ENCODE measurements around the gene H6PD.

H6PD gene

GRCh38 chr1:9241891-9242290 is 7.3 kb downstream of the H6PD start:
- DNase-seq, result no peak

GRCh38 chr1:9242338-9242969 is 7.9 kb downstream of the H6PD start:
- no peak for DNase-seq

GRCh38 chr1:9243066-9243739 is 8.6 kb downstream of the H6PD start:
- DNase-seq, result no peak

GRCh38 chr1:9244501-9245229 is 10.1 kb downstream of the H6PD start:
- DNase-seq, result no peak

GRCh38 chr1:9245230-9245619 is 10.7 kb downstream of the H6PD start:
- DNase-seq, result no peak

- no peak for DNase-seq
Measured at GRCh38 chr1:9245661-9246060, 11.1 kb downstream of the H6PD start.

- DNase-seq, result no peak
Measured at GRCh38 chr1:9246215-9246614, 11.6 kb downstream of the H6PD start.

- no peak for DNase-seq
Measured at GRCh38 chr1:9246841-9247785, 12.5 kb downstream of the H6PD start.

- DNase-seq, result no peak
Measured at GRCh38 chr1:9247894-9248293, 13.3 kb downstream of the H6PD start.

- no peak for DNase-seq
Measured at GRCh38 chr1:9248341-9249262, 14.0 kb downstream of the H6PD start.

- no peak for DNase-seq
Measured at GRCh38 chr1:9249263-9249533, 14.6 kb downstream of the H6PD start.

- DNase-seq, result no peak
Measured at GRCh38 chr1:9249534-9250410, 15.2 kb downstream of the H6PD start.

- no peak for DNase-seq
Measured at GRCh38 chr1:9250411-9251381, 16.1 kb downstream of the H6PD start.

GRCh38 chr1:9251501-9251900 is 16.9 kb downstream of the H6PD start:
- no peak for DNase-seq

GRCh38 chr1:9253004-9253403 is 18.4 kb downstream of the H6PD start:
- no peak for DNase-seq

- no peak for DNase-seq
Measured at GRCh38 chr1:9253453-9254105, 19.0 kb downstream of the H6PD start.

GRCh38 chr1:9256332-9256731 is 21.8 kb downstream of the H6PD start:
- DNase-seq, result no peak

- DNase-seq, result no peak
Measured at GRCh38 chr1:9257851-9258250, 23.3 kb downstream of the H6PD start.

- no peak for DNase-seq
Measured at GRCh38 chr1:9258629-9259028, 24.1 kb downstream of the H6PD start.
